Activated CD4-positive, alpha-beta T cell treated with anti-CD3 and anti-CD28 coated beads for 36 hours (primary cell): ENCODE results near the gene DHX32. TPM values are rescaled to one million over a fixed set of nuclear protein-coding genes. Genes with fewer than 3 reads are reported as not detected.

Source experiments
- ATAC-seq: fragments of 200-7000 bp; cut with Tn5 transposase; one replicate; pipeline ENCODE4 v1.10.0; 2021; ENCODE audit warnings: mild to moderate bottlenecking, moderate library complexity
- CTCF ChIA-PET: fragments of 350-600 bp; sonication (Branson Sonifier 250); formaldehyde crosslinking; loops from one replicate; lab custom pipeline; 2021; ENCODE audit warnings: antibody characterized with exemption; lab: Charles Lee
- POLR2A ChIA-PET: fragments of 350-600 bp; sonication (Branson Sonifier 250); formaldehyde crosslinking; loops from one replicate; lab custom pipeline; 2021; ENCODE audit warnings: antibody characterized with exemption, inconsistent platforms; lab: Charles Lee
- DNase-seq: peaks from one replicate; pipeline ENCODE4 v3.0.0-alpha.2; 2020
- H3K27ac Mint-ChIP-seq: one replicate; pipeline ENCODE4 v1.8.0; 2021; ENCODE audit warnings: mixed read lengths
- H3K27me3 Mint-ChIP-seq: one replicate; pipeline ENCODE4 v1.8.0; 2021; ENCODE audit warnings: mixed read lengths
- H3K36me3 Mint-ChIP-seq: one replicate; pipeline ENCODE4 v1.8.0; 2021; ENCODE audit warnings: low read depth, mixed read lengths
- H3K4me1 Mint-ChIP-seq: one replicate; pipeline ENCODE4 v1.8.0; 2021; ENCODE audit warnings: mixed read lengths
- H3K4me3 Mint-ChIP-seq: one replicate; pipeline ENCODE4 v1.8.0; 2021; ENCODE audit warnings: mild to moderate bottlenecking, moderate library complexity, mixed read lengths
- H3K9me3 Mint-ChIP-seq: one replicate; pipeline ENCODE4 v1.8.0; 2021; ENCODE audit warnings: low read depth, mixed read lengths
- intact Hi-C, 2 experiments: fragments of 100-400 bp; cut with DNase I in 1 of 2; cut with micrococcal nuclease in 1 of 2; formaldehyde crosslinking; loops; one replicate each; pipeline versions ENCODE4 v1.14.2 to v1.15.1; 2022 to 2024; cut with DNase I, micrococcal nuclease
- total RNA-seq, 2 experiments: library from RNA; stranded (reverse); gene quantifications; one replicate each; pipeline ENCODE4 v1.2.3, GENCODE V29; 2021

DHX32 gene
- total RNA-seq, 2 experiments from 2014 or later: 19.4 to 23.5 TPM

DNA sequence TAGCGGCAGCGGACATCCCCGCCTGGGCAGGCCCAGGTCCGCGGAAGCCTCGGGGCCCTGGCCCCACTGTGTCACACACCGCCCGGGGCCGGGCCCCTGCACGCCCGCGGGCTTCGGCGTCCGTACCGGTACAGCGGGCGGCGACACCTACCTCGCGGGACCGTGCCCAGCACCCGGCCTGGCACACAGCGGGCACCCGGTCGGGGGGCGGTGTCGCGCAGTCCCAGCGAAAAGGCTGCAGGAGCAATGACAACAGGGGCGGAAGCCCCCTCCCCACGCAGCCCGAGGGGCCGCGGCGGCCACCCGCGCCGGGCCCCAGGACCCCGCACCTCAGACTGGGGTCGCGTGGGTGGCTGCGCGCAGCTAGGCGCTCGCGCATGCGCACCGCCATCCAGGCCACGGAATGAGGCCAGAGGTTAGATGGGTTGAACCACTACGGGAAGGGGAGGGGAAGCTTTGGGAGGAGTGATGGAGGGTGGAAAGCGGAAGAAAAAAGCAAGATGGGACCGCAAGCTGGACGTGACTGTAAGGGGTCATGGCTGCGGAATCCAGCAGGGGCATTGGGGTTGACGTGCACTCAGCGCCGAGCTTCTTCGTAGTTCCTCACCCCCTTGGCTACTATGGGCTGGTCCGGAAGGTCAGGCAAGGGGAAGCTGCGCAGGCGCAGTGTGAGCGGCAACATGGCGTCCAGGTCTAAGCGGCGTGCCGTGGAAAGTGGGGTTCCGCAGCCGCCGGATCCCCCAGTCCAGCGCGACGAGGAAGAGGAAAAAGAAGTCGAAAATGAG, 58.0 kb downstream of the DHX32 start, which contains the start of the genes BCCIP and UROS:
BCCIP (plus strand) TSS at position 669 of the 785 bp plus-strand sequence; CDS start at position 681, 12 bp downstream.
UROS (minus strand) TSS at position 381 of the 785 bp plus-strand sequence. CDS start 6,759 bp downstream, outside the sequence.
- intact Hi-C loops: loop anchor here (1.0 to 5.0 kb wide), 5 partner anchors 73 to 1361 kb away; partner anchors contain the start of genes EDRF1 (in 2 of the 2), ABRAXAS2 (in 1 of the 2), FANK1 (in 1 of the 2) and LHPP (in 1 of the 2)
- ChIA-PET CTCF (no interaction called here), POLR2A (interaction anchor here (0.6 to 1.3 kb wide), 2 partner anchors 104 to 1085 kb away, joined by 3 read pairs; partner anchors contain the start of gene EDRF1)
- H3K27ac Mint-ChIP-seq: peak within 1 kb of the TSS; percentile 27
- DNase-seq (peak; percentile 94), ATAC-seq (peak; percentile 87)
- peaks cover 17% of the 10 kb centered on the region for H3K36me3 Mint-ChIP-seq
- no peaks in the 10 kb centered on the region for H3K27me3 Mint-ChIP-seq
- peak within 1 kb of the TSS; percentile 68 for H3K4me3 Mint-ChIP-seq
- peaks cover 42% of the 10 kb centered on the region for H3K4me1 Mint-ChIP-seq
- no peaks in the 10 kb centered on the region for H3K9me3 Mint-ChIP-seq

DNA sequence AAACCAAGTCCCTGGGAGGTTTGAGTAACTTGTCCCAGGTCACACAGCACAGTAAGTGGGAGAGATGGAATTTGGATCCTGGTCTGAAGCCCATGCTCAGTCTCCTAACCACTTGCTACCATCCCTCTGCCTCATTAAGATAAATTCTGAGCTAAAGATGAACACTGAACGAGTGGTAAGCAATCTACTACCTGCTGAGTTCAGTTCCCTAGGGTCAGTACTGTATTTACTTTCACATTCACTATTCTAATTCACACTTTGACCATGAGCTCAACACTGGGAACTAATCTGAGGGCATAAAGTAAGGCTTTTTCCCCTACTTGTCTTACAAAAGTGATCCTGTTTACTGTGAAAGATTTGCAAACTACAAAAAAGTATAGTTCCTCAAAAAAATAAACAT, 60.4 kb downstream of the DHX32 start:
- H3K36me3 Mint-ChIP-seq: peaks cover 4% of the 10 kb centered on the region
- intact Hi-C loops: loop anchor here in 1 of 2 experiments (5.0 kb wide), 3 partner anchors 903 to 1358 kb away; partner anchors contain the start of genes ABRAXAS2 and LHPP
- H3K27me3 Mint-ChIP-seq: no peaks in the 10 kb centered on the region
- ATAC-seq (no peak), DNase-seq (no peak)
- H3K4me1 Mint-ChIP-seq: peaks cover 24% of the 10 kb centered on the region
- POLR2A ChIA-PET: no interaction called here
- H3K9me3 Mint-ChIP-seq: no peaks in the 10 kb centered on the region
- H3K4me3 Mint-ChIP-seq: no peak overlapping the region
- no peak overlapping the region for H3K27ac Mint-ChIP-seq
- CTCF ChIA-PET: no interaction called here

DNA sequence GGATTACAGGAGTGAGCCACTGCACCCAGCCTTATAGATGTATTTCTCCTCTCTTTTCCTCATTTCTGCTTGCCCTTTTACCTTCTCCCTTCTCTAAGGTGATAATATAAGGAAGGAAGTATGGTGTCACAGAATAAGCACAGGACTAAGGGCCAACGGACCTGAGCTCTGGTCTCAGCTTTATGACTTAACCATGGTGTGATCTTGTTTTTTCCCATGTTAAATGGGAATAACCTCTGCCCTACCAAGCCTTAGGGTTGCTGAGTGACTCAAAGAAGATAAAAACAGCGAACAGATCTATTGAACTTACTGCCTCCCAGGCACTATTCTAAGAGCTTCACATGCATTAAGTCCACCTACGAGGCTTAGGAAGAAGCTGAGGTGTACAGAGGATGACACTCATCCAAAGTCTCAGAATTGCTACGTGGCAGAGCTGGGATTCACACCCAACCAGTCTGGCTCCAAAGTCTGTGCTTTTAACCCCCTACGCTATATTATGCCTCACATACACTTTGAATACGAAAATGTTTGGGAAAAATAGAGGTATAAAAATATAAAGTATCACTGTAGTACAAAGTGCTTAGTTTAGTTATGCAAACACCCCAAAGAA, 63.6 kb downstream of the DHX32 start:
- Mint-ChIP-seq H3K4me3 (no peak overlapping the region), H3K9me3 (no peaks in the 10 kb centered on the region), H3K36me3 (peaks cover 26% of the 10 kb centered on the region), H3K27ac (no peak overlapping the region), H3K4me1 (peaks cover 20% of the 10 kb centered on the region), H3K27me3 (no peaks in the 10 kb centered on the region)
- intact Hi-C loops: no loop called here
- ATAC-seq: no peak
- POLR2A ChIA-PET: interaction anchor here (0.6 kb wide), 1 partner anchor 108 kb away, joined by 5 read pairs; no protein-coding TSS in a partner anchor
- no peak for DNase-seq
- CTCF ChIA-PET: interaction anchor here (0.7 kb wide), 1 partner anchor 11 kb away, joined by 3 read pairs; no protein-coding TSS in a partner anchor

DNA sequence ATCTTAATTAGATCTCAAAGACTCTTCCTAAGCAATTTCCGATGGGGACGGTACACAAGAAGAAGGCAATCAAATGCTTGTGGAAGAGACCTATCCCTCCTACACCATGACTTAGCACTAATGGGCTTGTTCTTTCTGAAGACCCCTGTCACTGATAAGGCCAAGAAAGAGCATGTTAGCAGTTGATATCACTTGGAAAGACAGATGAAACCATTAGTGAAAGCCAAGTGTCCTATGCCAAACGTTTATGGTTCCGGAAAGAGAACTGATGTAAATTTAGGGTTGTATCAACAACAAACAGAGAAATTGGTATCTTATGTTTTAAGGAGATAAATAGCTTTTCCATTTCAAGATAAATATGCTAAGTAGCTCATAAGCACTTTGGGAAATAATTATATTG, 64.5 kb downstream of the DHX32 start:
- no peaks in the 10 kb centered on the region for H3K9me3 Mint-ChIP-seq
- no peak for DNase-seq
- ChIA-PET CTCF (no interaction called here), POLR2A (no interaction called here)
- intact Hi-C loops: no loop called here
- ATAC-seq: no peak
- H3K4me1 Mint-ChIP-seq: peaks cover 13% of the 10 kb centered on the region
- no peak overlapping the region for H3K27ac Mint-ChIP-seq
- H3K36me3 Mint-ChIP-seq: peaks cover 28% of the 10 kb centered on the region
- H3K4me3 Mint-ChIP-seq: no peak overlapping the region
- no peaks in the 10 kb centered on the region for H3K27me3 Mint-ChIP-seq

DNA sequence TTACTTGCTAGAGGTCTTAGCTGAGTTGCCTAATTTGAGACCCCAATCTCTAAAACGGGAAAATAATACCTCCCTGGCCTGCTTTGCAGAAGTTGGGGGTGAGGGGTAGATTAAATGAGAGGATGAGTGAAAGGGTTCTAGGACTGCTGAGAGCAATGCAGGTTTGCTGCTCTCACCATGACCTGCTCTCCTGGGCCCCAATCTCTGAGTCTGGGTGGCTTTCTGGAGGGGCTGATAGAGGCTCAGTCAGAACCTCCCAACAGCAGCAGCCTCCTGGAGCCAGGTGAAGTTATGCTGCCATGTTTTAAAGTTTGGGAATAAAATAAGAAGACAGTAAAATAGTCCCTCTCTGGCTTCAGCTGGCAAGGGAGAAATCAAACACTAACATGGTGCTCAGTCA, 65.3 kb downstream of the DHX32 start:
- ChIA-PET CTCF (no interaction called here), POLR2A (no interaction called here)
- Mint-ChIP-seq H3K27ac (no peak overlapping the region), H3K9me3 (no peaks in the 10 kb centered on the region), H3K36me3 (peaks cover 31% of the 10 kb centered on the region), H3K4me3 (no peak overlapping the region), H3K4me1 (peaks cover 7% of the 10 kb centered on the region), H3K27me3 (no peaks in the 10 kb centered on the region)
- ATAC-seq (no peak), DNase-seq (no peak)
- intact Hi-C loops: no loop called here

DNA sequence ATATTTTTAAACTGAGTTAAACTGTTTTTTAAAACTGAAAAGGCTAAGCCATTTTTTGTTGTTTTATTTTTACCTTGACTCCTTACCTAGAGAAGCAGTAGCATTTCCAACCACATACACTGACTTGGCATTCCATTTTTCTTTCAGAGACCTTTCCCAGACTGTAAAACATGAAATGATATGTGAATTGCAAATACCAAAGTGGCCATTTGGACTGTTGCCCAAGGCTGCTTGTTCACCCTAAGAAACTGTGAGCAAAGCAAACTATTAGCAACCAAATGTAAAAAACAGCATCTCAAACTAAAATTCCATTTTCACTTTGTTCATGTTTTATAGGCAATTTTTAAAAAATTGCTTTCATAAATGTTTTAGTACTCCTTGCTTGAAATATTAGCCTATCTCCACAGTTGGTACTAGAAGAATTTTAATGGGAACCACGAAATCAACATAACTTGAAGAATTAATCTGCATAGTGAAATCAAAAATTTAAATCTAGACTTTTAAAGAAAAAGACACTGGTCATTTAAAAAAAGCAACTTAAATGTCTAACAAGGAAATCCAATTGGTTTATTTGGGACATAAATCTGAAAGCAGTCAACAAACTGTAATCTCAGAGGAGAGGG, 68.9 kb downstream of the DHX32 start:
- intact Hi-C loops: no loop called here
- Mint-ChIP-seq H3K4me3 (no peak overlapping the region), H3K4me1 (no peaks in the 10 kb centered on the region), H3K27ac (no peak overlapping the region), H3K27me3 (no peaks in the 10 kb centered on the region), H3K9me3 (no peaks in the 10 kb centered on the region), H3K36me3 (peaks cover 35% of the 10 kb centered on the region)
- POLR2A ChIA-PET: no interaction called here
- CTCF ChIA-PET: no interaction called here
- no peak for ATAC-seq
- DNase-seq: no peak

DNA sequence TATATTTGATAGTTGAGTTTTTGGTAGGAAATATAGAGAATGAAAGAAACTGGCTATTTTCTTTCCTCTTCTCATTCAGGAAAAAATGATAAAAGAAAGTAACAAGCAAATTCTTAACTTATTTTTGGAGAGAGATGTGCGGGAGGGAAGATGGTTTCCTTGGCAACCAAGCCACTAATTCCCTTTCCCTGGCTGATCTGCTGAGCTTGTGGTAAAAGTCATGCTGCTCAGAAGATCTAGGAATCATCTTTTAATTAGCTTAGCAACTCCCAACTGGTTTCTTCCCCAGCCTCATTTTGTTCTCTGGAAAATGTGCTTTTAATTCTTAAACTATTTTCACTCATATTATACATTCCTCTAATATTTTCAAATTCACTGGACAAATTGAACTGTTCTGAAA, 69.8 kb downstream of the DHX32 start:
- H3K27me3 Mint-ChIP-seq: no peaks in the 10 kb centered on the region
- intact Hi-C loops: no loop called here
- POLR2A ChIA-PET: no interaction called here
- ATAC-seq (no peak), DNase-seq (no peak)
- CTCF ChIA-PET: no interaction called here
- H3K9me3 Mint-ChIP-seq: no peaks in the 10 kb centered on the region
- no peaks in the 10 kb centered on the region for H3K4me1 Mint-ChIP-seq
- H3K4me3 Mint-ChIP-seq: no peak overlapping the region
- H3K27ac Mint-ChIP-seq: no peak overlapping the region
- H3K36me3 Mint-ChIP-seq: peaks cover 42% of the 10 kb centered on the region

DNA sequence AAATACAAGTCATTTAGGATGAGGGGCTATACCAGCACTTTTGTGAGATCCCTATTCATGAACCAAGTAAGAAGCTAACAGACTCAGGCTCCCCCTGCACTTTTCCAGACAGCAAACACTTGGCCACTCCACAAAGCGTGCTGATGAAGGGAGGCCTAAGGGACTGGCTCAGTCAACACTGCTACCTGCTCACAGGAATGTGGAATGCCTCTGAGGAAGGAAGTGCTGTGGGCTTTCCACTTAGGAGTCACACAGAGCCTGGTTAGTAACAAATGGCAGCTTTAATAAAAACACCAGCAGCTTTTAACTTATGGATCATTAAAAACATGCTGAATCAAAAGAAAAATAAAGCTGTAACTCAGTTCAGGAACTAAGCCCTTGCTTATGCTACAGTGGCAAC, 73.0 kb downstream of the DHX32 start:
- CTCF ChIA-PET: no interaction called here

DNA sequence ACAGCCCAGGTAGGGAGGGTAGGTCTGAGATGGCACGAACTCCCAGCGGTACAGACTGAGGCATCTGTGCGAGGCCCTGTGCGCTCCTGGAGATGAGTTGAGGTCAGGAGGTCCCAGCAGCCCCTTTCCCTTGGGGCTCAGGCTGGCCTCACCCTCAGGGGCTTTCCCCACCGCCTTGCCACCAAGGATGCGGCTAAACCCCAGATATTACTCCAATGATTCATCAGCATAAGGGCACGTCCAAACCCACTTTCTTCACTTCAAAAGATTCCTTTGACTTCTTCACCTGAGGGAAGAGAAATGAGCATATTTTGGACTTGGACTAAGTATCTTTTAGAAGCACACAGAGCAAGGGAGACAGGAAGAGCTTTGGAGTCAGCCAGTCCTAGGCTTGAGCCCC, 78.4 kb downstream of the DHX32 start:
- H3K27me3 Mint-ChIP-seq: no peaks in the 10 kb centered on the region
- CTCF ChIA-PET: no interaction called here
- DNase-seq: no peak
- no peak for ATAC-seq
- no peak overlapping the region for H3K4me3 Mint-ChIP-seq
- intact Hi-C loops: no loop called here
- no peak overlapping the region for H3K27ac Mint-ChIP-seq
- POLR2A ChIA-PET: no interaction called here
- H3K9me3 Mint-ChIP-seq: no peaks in the 10 kb centered on the region
- H3K4me1 Mint-ChIP-seq: no peaks in the 10 kb centered on the region
- H3K36me3 Mint-ChIP-seq: peaks cover 15% of the 10 kb centered on the region

More for the DNA sequence above, 73.0 kb downstream of the DHX32 start:
- ATAC-seq: no peak
- Mint-ChIP-seq H3K4me3 (no peak overlapping the region), H3K27me3 (no peaks in the 10 kb centered on the region), H3K27ac (no peak overlapping the region), H3K4me1 (no peaks in the 10 kb centered on the region), H3K9me3 (no peaks in the 10 kb centered on the region), H3K36me3 (peaks cover 26% of the 10 kb centered on the region)
- intact Hi-C loops: no loop called here
- no peak for DNase-seq
- POLR2A ChIA-PET: no interaction called here

DNA sequence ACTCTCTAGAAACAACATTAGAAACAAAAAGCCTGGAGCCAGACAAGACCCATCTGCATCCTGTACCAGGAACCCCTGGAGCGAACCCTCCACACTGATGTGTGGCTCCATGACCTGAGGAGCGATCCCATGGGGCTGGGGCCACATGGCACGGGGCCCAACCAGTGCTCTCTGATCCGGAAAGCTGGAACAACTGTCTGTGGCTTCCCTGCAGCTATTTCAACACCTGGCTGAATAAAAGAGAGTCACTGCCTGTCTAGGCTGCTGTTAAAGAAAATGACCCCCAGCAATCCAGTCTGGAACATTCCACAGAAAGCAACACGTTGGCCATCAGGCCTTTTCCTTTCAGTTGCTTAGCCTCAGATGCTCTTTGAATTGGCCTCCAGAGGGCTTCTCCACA, 79.0 kb downstream of the DHX32 start:
- ATAC-seq (no peak), DNase-seq (no peak)
- ChIA-PET CTCF (interaction anchor here (0.5 to 1.2 kb wide), 2 partner anchors 9 to 281 kb away, joined by 3 to 5 read pairs; no protein-coding TSS in a partner anchor), POLR2A (no interaction called here)
- Mint-ChIP-seq H3K9me3 (no peaks in the 10 kb centered on the region), H3K4me1 (no peaks in the 10 kb centered on the region), H3K4me3 (no peak overlapping the region), H3K27me3 (no peaks in the 10 kb centered on the region), H3K27ac (no peak overlapping the region), H3K36me3 (peaks cover 15% of the 10 kb centered on the region)
- intact Hi-C loops: no loop called here

DNA sequence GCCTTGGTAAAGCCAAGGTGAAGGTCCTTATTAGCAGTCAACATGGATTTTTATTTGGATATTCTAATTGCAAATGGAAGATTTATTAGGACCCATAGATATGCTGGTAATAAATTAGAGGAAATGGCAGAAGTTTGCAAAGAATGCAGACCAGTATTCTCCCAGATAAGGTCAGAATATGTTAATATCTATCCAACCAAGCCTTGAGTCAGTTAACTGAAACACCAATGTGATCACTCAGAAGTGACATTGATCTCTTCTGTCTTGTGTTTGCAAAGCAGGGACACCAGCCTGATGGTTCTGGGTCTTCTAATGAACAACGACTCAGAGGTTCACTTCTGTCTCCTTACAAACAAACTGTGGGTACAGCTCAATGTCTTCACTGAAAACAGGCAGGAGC, 79.5 kb downstream of the DHX32 start:
- Mint-ChIP-seq H3K36me3 (peaks cover 11% of the 10 kb centered on the region), H3K27ac (no peak overlapping the region), H3K9me3 (no peaks in the 10 kb centered on the region), H3K4me1 (no peaks in the 10 kb centered on the region), H3K4me3 (no peak overlapping the region), H3K27me3 (no peaks in the 10 kb centered on the region)
- intact Hi-C loops: no loop called here
- ChIA-PET CTCF (interaction anchor here (1.2 kb wide), 1 partner anchor 9 kb away, joined by 3 read pairs; no protein-coding TSS in a partner anchor), POLR2A (no interaction called here)
- DNase-seq (no peak), ATAC-seq (no peak)
